M059J (cell line): ENCODE results near the gene IL16. TPM values are rescaled to one million over a fixed set of nuclear protein-coding genes. Genes with fewer than 3 reads are reported as not detected.
"Not testable (repeated sequence)": the region's sequence is repeated elsewhere in the genome, so short reads cannot be mapped to it uniquely, and the experiment has no call there.

Experiments
- DNase-seq: peaks from one replicate; pipeline ENCODE4 v3.0.0-alpha.2; 2012; ENCODE audit warnings: low read depth
- total RNA-seq: library from RNA; depleted of rRNA; stranded (reverse); fragments of >200 nt; shearing (Covaris generic); gene quantifications from 2 replicates; pipeline ENCODE4 v1.2.3, GENCODE V29; 2014

IL16 gene
- total RNA-seq, 1 experiment from 2014 or later: not detected

DNA sequence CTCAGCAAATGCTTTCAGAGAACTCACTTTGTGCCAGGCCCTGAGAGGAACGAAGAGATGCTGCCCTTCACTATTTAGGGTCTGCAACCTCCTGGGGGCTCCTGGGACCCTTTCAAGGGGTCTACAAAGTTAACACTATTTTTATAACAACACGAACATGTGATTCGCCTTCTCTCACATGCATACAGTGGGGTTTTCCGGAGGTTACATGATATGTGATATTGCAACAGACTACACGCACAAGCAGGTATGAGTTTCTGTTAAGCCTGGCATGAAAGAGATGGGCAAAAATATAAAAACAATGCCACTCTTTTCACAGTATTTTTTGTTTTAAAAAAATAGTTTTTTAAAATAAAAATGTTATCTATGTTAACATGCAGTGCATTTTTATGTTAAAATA, 117.0 kb downstream of the IL16 start:
- no peak for DNase-seq

GRCh38 chr15:81314378-81314777, 117.7 kb downstream of the IL16 start:
- DNase-seq: no peak

DNA sequence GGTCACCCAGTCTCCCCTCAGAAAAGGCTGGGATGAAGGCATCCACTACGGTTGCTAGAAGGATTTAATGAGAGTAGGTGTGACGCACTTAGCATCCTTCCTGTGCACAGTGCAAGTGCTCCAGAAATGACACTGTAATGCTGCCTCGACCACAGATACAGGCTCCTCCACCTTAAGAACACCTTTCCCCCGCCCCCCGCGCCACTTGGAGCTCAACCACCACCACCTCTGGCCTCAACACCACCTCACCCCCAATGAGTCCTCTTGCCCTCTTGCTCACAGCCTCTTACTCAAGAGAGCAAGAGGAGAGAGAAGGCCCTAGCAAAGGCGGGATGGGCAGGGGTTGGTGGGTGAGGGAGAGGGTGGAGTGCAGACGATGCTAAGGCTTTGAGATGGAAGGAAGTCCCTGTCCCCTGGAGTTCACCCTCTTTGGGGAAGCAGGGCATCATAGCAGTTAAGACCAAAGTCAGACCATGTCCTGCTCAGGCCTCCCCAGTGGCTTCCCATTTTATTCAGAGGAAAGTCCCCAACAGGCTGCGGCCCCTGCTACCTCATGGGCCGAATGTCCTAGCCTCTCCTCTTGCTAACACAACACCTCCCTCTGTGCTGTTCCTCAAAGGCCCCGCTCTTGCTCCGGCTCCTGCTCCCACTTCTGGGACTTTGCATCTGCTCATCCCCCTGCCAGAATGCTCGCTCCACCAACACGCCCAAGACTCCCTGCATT, 118.9 kb downstream of the IL16 start:
- DNase-seq: no peak

DNA sequence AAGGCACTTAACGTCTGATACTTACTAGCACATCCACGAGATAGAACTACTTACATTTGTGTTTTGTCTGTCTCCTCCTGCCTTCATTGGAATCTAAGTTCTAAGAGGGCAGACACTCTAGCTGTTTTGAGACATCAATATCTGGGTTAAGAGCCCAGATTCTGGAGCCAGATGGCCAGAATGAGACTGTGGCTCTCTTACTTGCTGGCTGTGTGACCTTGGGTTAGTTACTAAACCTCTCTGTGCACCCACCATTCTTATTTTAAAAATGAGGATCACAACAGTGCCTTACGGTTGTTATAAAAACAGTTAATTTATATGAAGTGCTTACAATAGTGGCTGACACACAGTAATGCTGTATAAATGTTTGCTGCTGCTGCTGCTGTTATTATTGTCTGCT, 119.6 kb downstream of the IL16 start:
- no peak for DNase-seq

- no peak for DNase-seq
Measured at GRCh38 chr15:81317642-81318017, 121.0 kb downstream of the IL16 start.

DNA sequence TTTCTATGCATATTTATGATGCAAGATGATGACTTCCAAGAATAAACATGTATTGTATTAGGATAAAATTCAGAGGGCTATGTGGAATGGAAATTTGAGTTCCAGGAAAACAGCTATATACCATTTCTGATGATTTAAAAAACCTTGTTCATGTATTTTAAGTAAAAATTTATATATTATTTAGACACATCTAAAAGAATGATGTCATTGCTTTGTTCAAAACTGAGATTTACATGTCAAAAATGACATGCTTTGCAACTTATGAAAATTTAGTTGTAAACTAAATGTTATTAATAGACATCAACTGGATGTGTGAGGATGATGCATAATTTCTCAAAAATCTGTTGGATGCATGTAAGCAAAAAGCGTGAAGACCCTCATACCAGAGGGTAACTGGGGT, 125.0 kb downstream of the IL16 start:
- no peak for DNase-seq

- no peak for DNase-seq
Measured at GRCh38 chr15:81322676-81323253, 126.1 kb downstream of the IL16 start.

- DNase-seq: no peak
Measured at GRCh38 chr15:81323559-81323943, 126.9 kb downstream of the IL16 start.

DNA sequence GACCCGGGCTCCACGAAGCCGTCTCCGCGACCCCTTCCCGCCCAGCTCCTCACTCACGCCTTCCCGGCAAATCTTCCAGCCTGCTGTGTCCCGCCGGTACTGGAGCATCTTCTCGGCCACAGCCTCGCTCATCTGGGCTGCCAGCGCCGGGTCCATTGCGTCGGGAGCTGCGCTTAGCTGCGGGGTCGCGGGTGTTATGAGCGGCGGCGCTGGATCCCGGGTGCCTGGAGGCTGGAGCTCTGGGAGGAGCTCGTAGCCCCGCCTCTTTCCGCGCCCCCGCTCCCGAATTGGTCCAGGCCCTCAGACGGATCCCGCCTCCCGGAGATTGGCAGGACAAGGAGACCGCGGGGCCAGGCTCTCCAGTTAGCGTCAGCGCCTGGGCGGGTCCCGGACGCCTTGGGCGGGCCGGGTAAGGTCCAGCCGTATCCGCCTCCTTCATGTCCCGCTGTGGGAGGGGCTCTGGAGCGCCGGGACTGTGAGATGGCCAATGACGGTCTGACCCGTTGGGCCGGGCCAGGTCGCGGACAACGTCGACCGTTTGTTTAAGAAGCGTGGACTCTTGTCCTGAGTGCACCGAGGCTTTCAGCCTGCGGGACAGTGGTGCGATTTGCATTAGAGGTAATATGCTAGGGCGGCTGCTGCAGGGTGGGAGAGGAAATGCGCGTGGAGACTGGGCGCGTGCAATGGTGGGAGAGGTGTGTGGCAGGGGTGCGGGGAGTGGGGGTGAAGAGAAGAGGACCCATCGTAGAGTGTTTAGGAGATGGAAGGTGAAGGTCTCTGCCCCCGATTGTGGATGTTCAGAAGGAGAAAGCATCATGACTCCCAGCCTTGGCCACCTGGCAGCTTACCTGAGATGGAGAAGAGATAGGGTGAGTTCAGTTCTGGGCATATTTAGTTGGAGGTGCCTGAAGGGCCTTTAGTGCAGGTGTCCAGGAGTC, 127.5 kb downstream of the IL16 start, which contains the start of gene STARD5:
Gene STARD5 (minus strand): TSS at position 198 of the 938 bp plus-strand sequence. CDS start 42 bp downstream, at position 156.
- peak; percentile 96 for DNase-seq

- peak; percentile 40 for DNase-seq
Measured at GRCh38 chr15:81326466-81327212, 130.0 kb downstream of the IL16 start.

DNA sequence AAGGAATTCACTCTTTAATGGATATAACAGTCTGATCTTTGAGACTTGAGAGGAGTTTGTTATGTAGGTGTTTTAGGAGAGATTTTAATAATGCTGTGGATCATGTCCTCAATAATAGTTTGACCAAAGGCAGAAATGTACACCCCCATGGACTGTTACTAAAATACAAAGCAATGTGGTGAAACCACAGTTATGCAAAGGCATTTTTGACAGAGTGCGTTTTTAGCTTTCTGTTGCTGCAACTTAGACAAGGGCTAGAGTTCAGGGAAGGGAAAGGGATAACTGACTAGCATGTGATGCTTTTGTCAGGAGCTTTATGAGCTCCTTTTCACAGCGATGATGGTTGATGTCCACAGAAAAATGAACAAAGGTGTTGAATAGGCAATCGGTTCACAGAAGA, 130.8 kb downstream of the IL16 start:
- DNase-seq: peak; percentile 82

- no peak for DNase-seq
Measured at GRCh38 chr15:81329446-81329845, 132.8 kb downstream of the IL16 start.

GRCh38 chr15:81330366-81331090, 133.8 kb downstream of the IL16 start:
- no peak for DNase-seq

DNA sequence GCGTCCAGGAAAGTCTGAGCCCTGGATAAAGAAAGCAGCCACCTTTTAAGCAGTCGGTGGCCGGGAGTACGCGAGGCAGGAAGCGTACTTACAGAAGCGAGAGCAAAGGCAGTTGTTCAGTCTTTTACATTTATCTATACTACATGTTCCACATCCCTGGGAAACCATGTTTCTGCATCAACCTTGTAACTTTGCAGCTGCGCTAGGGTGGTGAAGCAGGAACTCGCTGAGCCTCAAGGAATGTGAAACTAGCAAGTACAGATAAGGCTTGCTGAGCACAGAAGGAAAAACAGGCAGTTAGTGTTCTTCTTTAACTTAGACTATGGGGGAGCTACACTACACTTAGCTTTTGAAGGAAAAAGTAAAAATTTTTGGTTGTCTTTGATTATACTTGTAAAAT, 134.5 kb downstream of the IL16 start:
- DNase-seq: not testable (repeated sequence)

DNA sequence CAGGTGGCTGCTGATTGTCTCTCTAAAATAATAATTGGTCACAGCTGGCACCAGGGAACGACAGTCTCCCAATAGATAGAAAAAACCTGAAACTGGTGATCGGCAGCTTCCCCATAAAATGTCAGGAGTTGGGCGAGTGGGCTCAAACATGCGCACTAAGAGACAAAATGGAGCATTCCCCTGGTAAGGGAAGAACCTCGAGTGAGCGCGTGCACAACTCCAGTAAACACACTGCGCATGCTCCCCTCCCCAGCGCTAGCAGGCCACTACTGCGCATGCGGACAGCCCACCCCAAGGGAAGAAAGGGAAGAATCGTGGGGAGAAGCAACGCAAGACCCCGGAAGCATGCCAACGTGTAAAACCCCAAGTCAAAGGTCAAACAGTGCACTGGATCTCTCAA, 134.9 kb downstream of the IL16 start:
- no peak for DNase-seq

DNA sequence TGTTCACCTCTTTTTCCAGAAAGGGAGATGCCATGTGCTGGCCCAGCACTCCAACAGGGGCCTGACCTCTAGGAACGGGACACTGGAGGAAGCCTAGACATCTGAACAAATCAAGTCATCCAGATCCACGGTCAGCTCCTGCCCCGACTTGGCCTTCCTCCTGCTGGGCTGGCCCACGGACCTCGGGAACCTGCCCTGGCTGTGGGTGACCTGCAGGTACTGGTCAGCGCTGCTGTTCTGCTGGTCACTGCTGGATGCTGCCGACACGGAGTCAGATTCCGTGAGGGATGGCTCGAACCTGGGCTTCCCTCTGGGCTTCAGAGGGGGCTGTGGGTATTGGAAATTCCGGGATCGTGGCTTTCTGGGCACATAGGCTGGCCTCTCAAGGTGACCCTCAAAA, 135.6 kb downstream of the IL16 start:
- DNase-seq: no peak

- DNase-seq: no peak
Measured at GRCh38 chr15:81333363-81333762, 136.7 kb downstream of the IL16 start.

- DNase-seq: no peak
Measured at GRCh38 chr15:81334768-81335435, 138.2 kb downstream of the IL16 start.

GRCh38 chr15:81335631-81336030, 139.0 kb downstream of the IL16 start:
- DNase-seq: no peak

GRCh38 chr15:81336568-81336967, 139.9 kb downstream of the IL16 start:
- DNase-seq: peak; percentile 29

- no peak for DNase-seq
Measured at GRCh38 chr15:81337241-81337640, 140.6 kb downstream of the IL16 start.
